H9 (cell line): ENCODE measurements around the gene B3GNT7. TPM values are rescaled to one million over a fixed set of nuclear protein-coding genes. Genes with fewer than 3 reads are reported as not detected.

Experiments used
- DNase-seq: peaks from one replicate; pipeline ENCODE4 v3.0.0-alpha.2; 2017
- H2AFZ ChIP-seq: one replicate; pipeline ENCODE4 v1.6.1; 2013; ENCODE audit warnings: mild to moderate bottlenecking, low read length, control low read depth, moderate library complexity
- H2AK5ac ChIP-seq: 2 replicates; pipeline ENCODE4 v1.6.1; 2013; ENCODE audit warnings: low read length, control low read depth, mixed read lengths; ENCODE audit not compliant: insufficient read length
- H2BK120ac ChIP-seq: one replicate; pipeline ENCODE4 v1.6.1; 2013; ENCODE audit warnings: low read depth, mild to moderate bottlenecking, low read length, control low read depth, inconsistent platforms; ENCODE audit not compliant: poor library complexity, severe bottlenecking
- H2BK12ac ChIP-seq: 2 replicates; pipeline ENCODE4 v1.6.1; 2013; ENCODE audit warnings: low read length, control low read depth, mixed read lengths, low read depth; ENCODE audit not compliant: insufficient read length
- H2BK15ac ChIP-seq: 2 replicates; pipeline ENCODE4 v1.6.1; 2013; ENCODE audit warnings: low read depth, low read length, control low read depth
- H2BK20ac ChIP-seq: one replicate; pipeline ENCODE4 v1.6.1; 2013; ENCODE audit warnings: low read depth, mild to moderate bottlenecking, low read length, control low read depth, inconsistent platforms; ENCODE audit not compliant: poor library complexity, severe bottlenecking
- H2BK5ac ChIP-seq: 2 replicates; pipeline ENCODE4 v1.6.1; 2013; ENCODE audit warnings: low read length, control low read depth, mixed read lengths; ENCODE audit not compliant: insufficient read length
- H3K14ac ChIP-seq: 2 replicates; pipeline ENCODE4 v1.6.1; 2013; ENCODE audit warnings: low read length, control low read depth; ENCODE audit not compliant: insufficient read depth
- H3K18ac ChIP-seq: 2 replicates; pipeline ENCODE4 v1.6.1; 2013; ENCODE audit warnings: low read depth, mild to moderate bottlenecking, mixed read lengths, low read length, control low read depth; ENCODE audit not compliant: insufficient read length
- H3K23ac ChIP-seq: 2 replicates; pipeline ENCODE4 v1.6.1; 2013; ENCODE audit warnings: low read length, control low read depth, mixed read lengths, low read depth; ENCODE audit not compliant: insufficient read length
- H3K23me2 ChIP-seq: 2 replicates; pipeline ENCODE4 v1.6.1; 2013; ENCODE audit warnings: low read depth, mild to moderate bottlenecking, mixed read lengths, low read length, control low read depth; ENCODE audit not compliant: insufficient read length, poor library complexity, severe bottlenecking
- H3K27ac ChIP-seq: 2 replicates; pipeline ENCODE4 v1.5.1; 2013; ENCODE audit warnings: low read length, control low read depth, mixed read lengths, low read depth; ENCODE audit not compliant: insufficient read length
- H3K27me3 ChIP-seq: 2 replicates; pipeline ENCODE4 v1.6.1; 2013; ENCODE audit warnings: low read length, control low read depth, inconsistent platforms; ENCODE audit not compliant: insufficient read depth
- H3K4ac ChIP-seq: 2 replicates; pipeline ENCODE4 v1.6.1; 2013; ENCODE audit warnings: low read depth, mild to moderate bottlenecking, control low read depth, inconsistent platforms, low read length, moderate library complexity
- H3K4me1 ChIP-seq: 2 replicates; pipeline ENCODE4 v1.6.1; 2013; ENCODE audit warnings: low read length, control low read depth, inconsistent platforms; ENCODE audit not compliant: insufficient read depth
- H3K4me2 ChIP-seq: 2 replicates; pipeline ENCODE4 v1.6.1; 2013; ENCODE audit warnings: low read length, control low read depth, mixed read lengths; ENCODE audit not compliant: insufficient read length, insufficient read depth
- H3K56ac ChIP-seq: 2 replicates; pipeline ENCODE4 v1.6.1; 2013; ENCODE audit warnings: low read depth, mild to moderate bottlenecking, mixed read lengths, low read length, control low read depth; ENCODE audit not compliant: insufficient read length
- H3K79me1 ChIP-seq: 2 replicates; pipeline ENCODE4 v1.6.1; 2013; ENCODE audit warnings: low read depth, mild to moderate bottlenecking, moderate library complexity, low read length, control low read depth, inconsistent platforms; ENCODE audit not compliant: insufficient read depth, poor library complexity, severe bottlenecking
- H3K79me2 ChIP-seq: 2 replicates; pipeline ENCODE4 v1.6.1; 2013; ENCODE audit warnings: low read length, control low read depth, inconsistent platforms; ENCODE audit not compliant: insufficient read depth
- H3K9ac ChIP-seq: 2 replicates; pipeline ENCODE4 v1.6.1; 2013; ENCODE audit warnings: low read length, control low read depth, mixed read lengths; ENCODE audit not compliant: insufficient read length; ENCODE audit errors: extremely low read depth
- H3K9me3 ChIP-seq: one replicate; pipeline ENCODE4 v1.6.1; 2013; ENCODE audit warnings: low read depth, low read length, inconsistent platforms; ENCODE audit not compliant: control insufficient read depth
- H3T11ph ChIP-seq: one replicate; pipeline ENCODE4 v1.6.1; 2013; ENCODE audit warnings: mild to moderate bottlenecking, low read length, control low read depth, inconsistent platforms
- H4K20me1 ChIP-seq: one replicate; pipeline ENCODE4 v1.6.1; 2013; ENCODE audit not compliant: control insufficient read depth, insufficient read length, insufficient read depth
- H4K5ac ChIP-seq: 2 replicates; pipeline ENCODE4 v1.6.1; 2013; ENCODE audit warnings: low read depth, mild to moderate bottlenecking, mixed read lengths, low read length, control low read depth; ENCODE audit not compliant: insufficient read length
- H4K8ac ChIP-seq: replicated peaks from 2 replicates; pipeline ENCODE4 v1.6.1; 2013; ENCODE audit warnings: low read length, control low read depth, mixed read lengths, low read depth; ENCODE audit not compliant: insufficient read length
- H4K91ac ChIP-seq: 2 replicates; pipeline ENCODE4 v1.6.1; 2013; ENCODE audit warnings: low read depth, mild to moderate bottlenecking, moderate library complexity, mixed read lengths, low read length, control low read depth; ENCODE audit not compliant: insufficient read length
- H3K27ac Mint-ChIP-seq, 3 experiments: 2 replicates in 2 of 3; 3 replicates in 1 of 3; pipeline ENCODE4 v1.8.0; 2020 to 2021; ENCODE audit warnings: mixed read lengths in 3 of 3, mild to moderate bottlenecking in 1 of 3, moderate library complexity in 1 of 3
- H3K27me3 Mint-ChIP-seq: 2 replicates; pipeline ENCODE4 v1.8.0; 2021; ENCODE audit warnings: low read depth, mild to moderate bottlenecking, moderate library complexity, mixed read lengths
- H3K36me3 Mint-ChIP-seq, 3 experiments: 2 replicates in 2 of 3; 3 replicates in 1 of 3; pipeline ENCODE4 v1.8.0; 2020 to 2021; ENCODE audit warnings: low read depth in 3 of 3, mixed read lengths in 3 of 3; ENCODE audit not compliant: insufficient read depth in 1 of 3
- H3K4me1 Mint-ChIP-seq, 2 experiments: 2 replicates each; pipeline ENCODE4 v1.8.0; 2020; ENCODE audit warnings: mixed read lengths in 2 of 2
- H3K4me3 Mint-ChIP-seq, 2 experiments: 2 replicates in 1 of 2; 3 replicates in 1 of 2; pipeline ENCODE4 v1.8.0; 2020 to 2021; ENCODE audit warnings: mild to moderate bottlenecking in 2 of 2, mixed read lengths in 2 of 2, moderate library complexity in 1 of 2
- H3K9me3 Mint-ChIP-seq, 2 experiments: 2 replicates in 1 of 2; 3 replicates in 1 of 2; pipeline ENCODE4 v1.8.0; 2020; ENCODE audit warnings: mild to moderate bottlenecking in 2 of 2, mixed read lengths in 2 of 2, moderate library complexity in 1 of 2
- total RNA-seq: library from RNA; stranded (reverse); gene quantifications from 2 replicates; pipeline ENCODE4 v1.2.1, GENCODE V29; 2021
- TF ChIP-seq, protein P1 (sequence below): fragments of 200-600 bp; sonication (generic); conservative IDR thresholded peaks from 3 replicates; pipeline ENCODE4 v1.8.0; 2021; ENCODE audit warnings: antibody characterized with exemption, mild to moderate bottlenecking

B3GNT7 gene
- total RNA-seq, 1 experiment from 2014 or later, result 42.2 TPM

DNA sequence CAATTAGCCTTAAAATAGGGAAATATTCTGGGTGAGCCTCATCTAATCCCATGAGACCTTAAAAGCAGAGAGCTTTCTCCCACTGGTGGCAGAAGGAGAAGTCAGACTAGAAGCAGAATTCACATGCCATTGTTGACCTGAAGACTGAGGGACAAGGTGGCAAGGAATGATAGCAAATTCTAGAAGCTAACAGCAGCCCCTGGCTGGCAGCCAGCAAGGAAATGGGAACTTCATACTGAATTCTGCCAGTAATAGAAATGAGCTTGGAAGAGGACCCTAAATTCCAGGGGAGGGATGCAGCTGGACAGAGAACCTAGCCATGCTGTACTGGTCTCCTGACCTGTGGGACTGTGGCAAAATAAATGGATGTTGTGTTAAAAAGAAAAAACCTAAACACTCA lies 19.5 kb downstream of the B3GNT7 start:
- H2BK120ac ChIP-seq, result no peak overlapping the region
- H4K5ac ChIP-seq, result no peak overlapping the region
- H3K56ac ChIP-seq, result no peak overlapping the region
- TF ChIP-seq, protein P1, sequence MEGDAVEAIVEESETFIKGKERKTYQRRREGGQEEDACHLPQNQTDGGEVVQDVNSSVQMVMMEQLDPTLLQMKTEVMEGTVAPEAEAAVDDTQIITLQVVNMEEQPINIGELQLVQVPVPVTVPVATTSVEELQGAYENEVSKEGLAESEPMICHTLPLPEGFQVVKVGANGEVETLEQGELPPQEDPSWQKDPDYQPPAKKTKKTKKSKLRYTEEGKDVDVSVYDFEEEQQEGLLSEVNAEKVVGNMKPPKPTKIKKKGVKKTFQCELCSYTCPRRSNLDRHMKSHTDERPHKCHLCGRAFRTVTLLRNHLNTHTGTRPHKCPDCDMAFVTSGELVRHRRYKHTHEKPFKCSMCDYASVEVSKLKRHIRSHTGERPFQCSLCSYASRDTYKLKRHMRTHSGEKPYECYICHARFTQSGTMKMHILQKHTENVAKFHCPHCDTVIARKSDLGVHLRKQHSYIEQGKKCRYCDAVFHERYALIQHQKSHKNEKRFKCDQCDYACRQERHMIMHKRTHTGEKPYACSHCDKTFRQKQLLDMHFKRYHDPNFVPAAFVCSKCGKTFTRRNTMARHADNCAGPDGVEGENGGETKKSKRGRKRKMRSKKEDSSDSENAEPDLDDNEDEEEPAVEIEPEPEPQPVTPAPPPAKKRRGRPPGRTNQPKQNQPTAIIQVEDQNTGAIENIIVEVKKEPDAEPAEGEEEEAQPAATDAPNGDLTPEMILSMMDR, result no peak
- no peak overlapping the region for H2BK5ac ChIP-seq
- H3K79me2 ChIP-seq, result no peaks in the 10 kb centered on the region
- H3K23ac ChIP-seq, result no peak overlapping the region
- no peak overlapping the region for H3K4ac ChIP-seq
- no peaks in the 10 kb centered on the region for H3K27me3 ChIP-seq
- H4K20me1 ChIP-seq, result no peaks in the 10 kb centered on the region
- no peak overlapping the region for H2AK5ac ChIP-seq
- Mint-ChIP-seq H3K27me3 (no peaks in the 10 kb centered on the region; the same call in 1 of the 2 replicates), H3K27ac (0 out of 7 replicates have a peak overlapping the region, but pooled peaks of 1 of the 3 experiments have one; percentile 52), H3K9me3 (peaks cover 6 to 10% of the 10 kb centered on the region in 2 experiments; a peak in 4 of 5 replicates), H3K4me3 (no peak overlapping the region), H3K4me1 (peaks cover 38 to 39% of the 10 kb centered on the region in 2 experiments), H3K36me3 (peaks cover 3 to 6% (median 6%) of the 10 kb centered on the region in 3 experiments)
- H3K18ac ChIP-seq, result no peak overlapping the region
- no peak overlapping the region for H3K9ac ChIP-seq
- H4K91ac ChIP-seq, result no peak overlapping the region
- H2AFZ ChIP-seq, result no peak overlapping the region
- no peaks in the 10 kb centered on the region for H3K79me1 ChIP-seq
- H2BK12ac ChIP-seq, result no peak overlapping the region
- peaks cover 9% of the 10 kb centered on the region for H3K23me2 ChIP-seq
- H4K8ac ChIP-seq, result no peak overlapping the region
- H3K4me2 ChIP-seq, result no peak overlapping the region
- H2BK15ac ChIP-seq, result no peak overlapping the region
- no peak overlapping the region for H3T11ph ChIP-seq
- no peaks in the 10 kb centered on the region for H3K9me3 ChIP-seq
- H2BK20ac ChIP-seq, result no peak overlapping the region
- no peak overlapping the region for H3K27ac ChIP-seq
- peaks cover 9% of the 10 kb centered on the region; the same call in 1 of the 2 replicates for H3K4me1 ChIP-seq
- DNase-seq, result no peak
- H3K14ac ChIP-seq, result no peak overlapping the region
